Esophagus muscularis mucosa (tissue), 4 donors: Measurements from ENCODE around the gene DNAAF5. TPM values are rescaled to one million over a fixed set of nuclear protein-coding genes. Genes with fewer than 3 reads are reported as not detected.

Experiments used
- DNase-seq: peaks from one replicate; pipeline ENCODE4 v3.0.0-alpha.2; 2017; ENCODE audit errors: extremely low spot score
- H3K27ac ChIP-seq, 4 donors: fragments of 200-600 bp; sonication (generic); replicated peaks in 1 of 4; 1 replicate in 3 of 4; 2 replicates in 1 of 4; pipeline ENCODE4 v1.5.1; 2016 to 2019; ENCODE audit warnings: mild to moderate bottlenecking in 1 of 4
- H3K27me3 ChIP-seq, 4 donors: fragments of 200-600 bp; sonication (generic); one replicate each; pipeline versions ENCODE4 v1.5.1 to v1.6.0; 2016 to 2019
- H3K36me3 ChIP-seq, 4 donors: fragments of 200-600 bp; sonication (generic); one replicate each; pipeline ENCODE4 v1.5.1; 2016 to 2019
- H3K4me1 ChIP-seq, 4 donors: fragments of 200-600 bp; sonication (generic); one replicate each; pipeline ENCODE4 v1.5.1; 2016 to 2019
- H3K4me3 ChIP-seq, 4 donors: fragments of 200-600 bp; sonication (generic); 1 replicate in 2 of 4; 2 replicates in 2 of 4; pipeline ENCODE4 v1.5.1; 2016 to 2019; ENCODE audit warnings: mild to moderate bottlenecking in 4 of 4, moderate library complexity in 1 of 4
- H3K9me3 ChIP-seq, 4 donors: fragments of 200-600 bp; sonication (generic); 1 replicate in 3 of 4; 2 replicates in 1 of 4; pipeline ENCODE4 v1.5.1; 2016 to 2019
- CTCF ChIP-seq, 3 experiments: fragments of 200-600 bp in 2 of 3; fragments of 450-650 bp in 1 of 3; sonication (generic) in 2 of 3; IDR thresholded peaks; one replicate each; pipeline ENCODE4 v1.5.1; 2017 to 2019; ENCODE audit warnings: antibody characterized with exemption in 3 of 3, mild to moderate bottlenecking in 2 of 3, moderate library complexity in 1 of 3
- EP300 ChIP-seq: sonication (generic); formaldehyde crosslinking; IDR thresholded peaks from one replicate; pipeline ENCODE4 v1.6.1; 2017; ENCODE audit warnings: antibody characterized with exemption
- POLR2A ChIP-seq: fragments of 450-650 bp; IDR thresholded peaks from one replicate; pipeline ENCODE4 v1.6.1; 2017; ENCODE audit warnings: antibody characterized with exemption, moderate library complexity, mild to moderate bottlenecking, low read depth
- POLR2AphosphoS5 ChIP-seq, 2 donors: sonication (generic); formaldehyde crosslinking; IDR thresholded peaks; one replicate each; pipeline ENCODE4 v1.6.1; 2017; ENCODE audit warnings: antibody characterized with exemption in 2 of 2
- WGBS: methylation state at CpG from one replicate; pipeline ENCODE4 v1.1.5; 2018; 5-methylcytosine and 5-hydroxymethylcytosine counted together
- intact Hi-C: fragments of 100-400 bp; cut with DNase I; formaldehyde crosslinking; loops from one replicate; pipeline ENCODE4 v1.15.1; 2023
- total RNA-seq, 4 donors: library from RNA; depleted of rRNA; stranded (reverse); fragments of >200 nt; gene quantifications; one replicate each; pipeline versions ENCODE4 v1.1.0 to v1.2.1, GENCODE V29; 2016

Gene DNAAF5
- total RNA-seq, 4 donors from 2014 or later = 21.2 to 32.7 (median 29.4) TPM

- WGBS = 73% methylated on average over 19 of the region's 19 CpGs
- no peaks in the 10 kb centered on the region for H3K27me3 ChIP-seq
- no peak for DNase-seq
- no peak for TF ChIP-seq POLR2A
- peaks cover 40 to 96% (median 82%) of the 10 kb centered on the region in 4 donors for H3K36me3 ChIP-seq
- no peak overlapping the region for H3K4me3 ChIP-seq
- intact Hi-C loops = no loop called here
- H3K9me3 ChIP-seq = no peaks in the 10 kb centered on the region
- peak overlapping the region in 3 of 4 donors; percentile 20 to 57 (median 30) for H3K27ac ChIP-seq
- peaks cover 0 to 13% (median 2%) of the 10 kb centered on the region in 4 donors for H3K4me1 ChIP-seq
Measured at GRCh38 chr7:757741-758163, 31.3 kb downstream of the DNAAF5 start.

GRCh38 chr7:759569-759968 lies 33.1 kb downstream of the DNAAF5 start:
- H3K4me1 ChIP-seq = peaks cover 0 to 13% (median 2%) of the 10 kb centered on the region in 4 donors
- H3K9me3 ChIP-seq = no peaks in the 10 kb centered on the region
- H3K27me3 ChIP-seq = no peaks in the 10 kb centered on the region
- no peak for DNase-seq
- no peak overlapping the region for H3K4me3 ChIP-seq
- peaks cover 46 to 97% (median 85%) of the 10 kb centered on the region in 4 donors for H3K36me3 ChIP-seq
- no peak for TF ChIP-seq POLR2AphosphoS5 (IDR thresholded peaks at IDR 0.05)
- TF ChIP-seq EP300 = no peak
- H3K27ac ChIP-seq = no peak overlapping the region
- WGBS = 91% methylated on average over 8 of the region's 8 CpGs
- intact Hi-C loops = no loop called here

GRCh38 chr7:760006-760405 lies 33.5 kb downstream of the DNAAF5 start:
- no peak for DNase-seq
- intact Hi-C loops = no loop called here
- TF ChIP-seq EP300 (no peak), CTCF (IDR thresholded peaks at IDR 0.05) (no peak), POLR2AphosphoS5 (IDR thresholded peaks at IDR 0.05) (no peak), POLR2A (no peak)

DNA sequence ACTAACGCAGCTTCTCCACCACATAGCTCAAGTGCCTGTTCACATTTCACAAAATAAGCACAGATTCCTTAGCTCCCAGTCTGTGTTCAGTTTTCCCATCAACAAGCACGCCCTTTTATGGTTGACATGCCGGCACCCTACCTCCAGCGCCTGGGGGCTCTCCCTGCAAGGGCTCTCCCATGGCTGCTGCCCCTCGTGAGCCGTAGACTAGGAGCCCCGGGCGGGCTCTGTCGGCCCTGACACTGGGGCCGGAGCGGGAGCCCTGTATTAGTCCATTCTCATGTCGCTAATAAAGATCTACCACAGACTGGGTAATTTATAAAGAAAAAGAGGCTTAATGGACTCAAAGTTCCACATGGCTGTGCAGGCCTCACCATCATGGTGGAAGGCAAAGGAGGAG lies 34.6 kb downstream of the DNAAF5 start:
- 97% methylated on average over 6 of the region's 12 CpGs for WGBS
- Histone ChIP-seq H3K9me3 (no peaks in the 10 kb centered on the region), H3K4me1 (peaks cover 0 to 13% (median 2%) of the 10 kb centered on the region in 4 donors), H3K27me3 (no peaks in the 10 kb centered on the region), H3K4me3 (no peak overlapping the region), H3K36me3 (peaks cover 52 to 97% (median 87%) of the 10 kb centered on the region in 4 donors), H3K27ac (no peak overlapping the region)
- TF ChIP-seq POLR2A (no peak), POLR2AphosphoS5 (IDR thresholded peaks at IDR 0.05) (no peak), EP300 (no peak), CTCF (IDR thresholded peaks at IDR 0.05) (no peak)
- DNase-seq = no peak
- intact Hi-C loops = no loop called here

More at GRCh38 chr7:760006-760405, 33.5 kb downstream of the DNAAF5 start:
- 95% methylated on average over 16 of the region's 16 CpGs for WGBS
- Histone ChIP-seq H3K27ac (no peak overlapping the region), H3K9me3 (no peaks in the 10 kb centered on the region), H3K36me3 (peaks cover 46 to 97% (median 85%) of the 10 kb centered on the region in 4 donors), H3K27me3 (no peaks in the 10 kb centered on the region), H3K4me3 (no peak overlapping the region), H3K4me1 (peaks cover 0 to 13% (median 2%) of the 10 kb centered on the region in 4 donors)

- H3K9me3 ChIP-seq = no peaks in the 10 kb centered on the region
- WGBS = 80% methylated on average over 1 of the region's 11 CpGs
- H3K4me1 ChIP-seq = peaks cover 0 to 13% (median 2%) of the 10 kb centered on the region in 4 donors
- no peak overlapping the region for H3K27ac ChIP-seq
- TF ChIP-seq POLR2AphosphoS5 (IDR thresholded peaks at IDR 0.05) (no peak), CTCF (IDR thresholded peaks at IDR 0.05) (no peak), POLR2A (no peak), EP300 (no peak)
- H3K4me3 ChIP-seq = no peak overlapping the region
- no peaks in the 10 kb centered on the region for H3K27me3 ChIP-seq
- H3K36me3 ChIP-seq = peaks cover 52 to 96% (median 85%) of the 10 kb centered on the region in 4 donors
- intact Hi-C loops = no loop called here
- DNase-seq = no peak
Measured at GRCh38 chr7:761631-762030, 35.1 kb downstream of the DNAAF5 start.

DNA sequence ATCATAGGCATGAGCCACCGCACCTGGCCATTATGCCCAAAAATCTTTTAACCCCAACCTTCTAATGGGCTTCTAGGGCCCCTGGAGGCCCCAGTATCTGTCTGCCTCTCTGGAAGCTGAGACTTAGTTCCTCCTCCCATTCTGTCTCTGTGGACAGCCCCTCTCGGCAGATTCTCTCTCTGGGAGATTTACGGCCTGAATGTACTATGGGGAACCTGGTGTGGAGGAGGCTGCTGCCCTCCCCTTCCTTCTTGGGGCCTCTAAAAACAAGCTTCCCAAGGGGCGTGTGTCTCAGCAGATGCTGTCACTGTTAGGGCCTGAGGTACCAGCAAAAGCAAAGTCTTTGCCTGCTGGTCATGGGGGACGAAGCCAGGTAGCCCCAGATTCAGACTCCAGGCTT lies 36.4 kb downstream of the DNAAF5 start:
- intact Hi-C loops = no loop called here
- no peak overlapping the region for H3K27ac ChIP-seq
- no peaks in the 10 kb centered on the region for H3K9me3 ChIP-seq
- DNase-seq = no peak
- peaks cover 39 to 93% (median 72%) of the 10 kb centered on the region in 4 donors for H3K36me3 ChIP-seq
- no peaks in the 10 kb centered on the region for H3K27me3 ChIP-seq
- peaks cover 0 to 3% (median 0%) of the 10 kb centered on the region in 4 donors for H3K4me1 ChIP-seq
- no peak for TF ChIP-seq POLR2AphosphoS5 (IDR thresholded peaks at IDR 0.05)
- TF ChIP-seq EP300 = no peak
- H3K4me3 ChIP-seq = no peak overlapping the region
- WGBS = 62% methylated on average over 2 of the region's 5 CpGs
